ENCODE measurements around the gene ATF7IP. TPM values are rescaled to one million over a fixed set of nuclear protein-coding genes. Genes with fewer than 3 reads are reported as not detected.

Gene ATF7IP
- polyA plus RNA-seq, 3 donors, result 16.6 to 51.7 (median 19.2) TPM

- TF ChIP-seq CTCF (IDR thresholded peaks at IDR 0.05), result no peak
- Mint-ChIP-seq H3K4me1 (peaks cover 16% of the 10 kb centered on the region), H3K4me3 (no peak overlapping the region), H3K27ac (peak overlapping the region in 4 of 7 donors; percentile 22 to 85 (median 30)), H3K27me3 (ENCODE audit: low read depth in 3 of 3) (no peaks in the 10 kb centered on the region), H3K9me3 (no peaks in the 10 kb centered on the region), H3K36me3 (peaks cover 73 to 85% of the 10 kb centered on the region in 2 donors)
- H3K27me3 ChIP-seq (ENCODE audit: control insufficient read depth in 2 of 2, insufficient read depth in 2 of 2, low read length in 2 of 2), result no peaks in the 10 kb centered on the region
- no CpG with 5 or more reads among the region's 4 CpGs for WGBS (ENCODE audit: insufficient coverage)
- H3K27ac ChIP-seq (ENCODE audit: low read depth in 1 of 2, low read length in 2 of 2), result no peak overlapping the region
- H3K36me3 ChIP-seq (replicated peaks in 1 of 2; ENCODE audit: control insufficient read depth in 1 of 2, insufficient read depth in 2 of 2, low read length in 2 of 2), result peaks cover 58 to 93% of the 10 kb centered on the region in 2 donors
- H4K20me1 ChIP-seq (ENCODE audit: insufficient read depth, low read length), result peaks cover 59% of the 10 kb centered on the region
- H2AFZ ChIP-seq (ENCODE audit: insufficient read depth, low read depth, low read length, poor library complexity, severe bottlenecking), result no peak overlapping the region
- no peak overlapping the region for H3K9ac ChIP-seq (ENCODE audit: insufficient read depth, low read length, poor library complexity, severe bottlenecking)
- H3K4me2 ChIP-seq (replicated peaks; ENCODE audit: extremely low read depth, low read length, poor library complexity, severe bottlenecking), result no peak overlapping the region
- DNase-seq, result no peak
- H3K4me3 ChIP-seq (replicated peaks in 1 of 3; ENCODE audit: low read depth in 2 of 3, low read length in 3 of 3), result no peak overlapping the region
- intact Hi-C loops (cut with micrococcal nuclease), result no loop called here
- H3K79me2 ChIP-seq (ENCODE audit: insufficient read depth, low read length), result peaks cover 30% of the 10 kb centered on the region
- no peaks in the 10 kb centered on the region for H3K4me1 ChIP-seq (ENCODE audit: control insufficient read depth in 1 of 2, insufficient read depth in 2 of 2, low read length in 2 of 2)
- no peaks in the 10 kb centered on the region for H3K9me3 ChIP-seq (replicated peaks in 1 of 2; ENCODE audit: control insufficient read depth in 1 of 2, insufficient read depth in 1 of 2, low read length in 2 of 2)
These were observed 86.9 kb downstream of the ATF7IP start for GRCh38 chr12:14452336-14452735.

DNA sequence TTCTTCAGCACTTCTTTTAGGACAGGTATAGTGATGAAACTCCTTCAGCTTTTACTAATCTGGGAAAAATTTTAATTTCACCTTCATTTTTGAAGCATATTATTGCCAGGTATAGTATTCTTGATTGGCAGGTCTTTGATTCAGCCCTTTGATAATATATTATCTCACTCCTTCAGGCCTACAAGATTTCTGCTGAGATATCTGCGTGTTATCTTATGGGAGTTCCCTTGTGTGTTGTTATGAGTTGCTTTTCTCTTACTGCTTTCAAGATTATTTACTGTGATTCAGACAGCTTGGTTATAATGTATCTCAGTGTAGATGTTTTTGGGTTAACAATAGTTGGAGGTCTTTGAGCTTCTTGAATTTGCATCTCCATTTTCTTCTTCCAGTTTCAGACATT is 87.4 kb downstream of the ATF7IP start:
- Histone ChIP-seq H2AFZ (ENCODE audit: insufficient read depth, low read depth, low read length, poor library complexity, severe bottlenecking) (no peak overlapping the region), H3K4me1 (ENCODE audit: control insufficient read depth in 1 of 2, insufficient read depth in 2 of 2, low read length in 2 of 2) (no peaks in the 10 kb centered on the region), H3K36me3 (replicated peaks in 1 of 2; ENCODE audit: control insufficient read depth in 1 of 2, insufficient read depth in 2 of 2, low read length in 2 of 2) (peaks cover 59 to 93% of the 10 kb centered on the region in 2 donors), H3K27me3 (ENCODE audit: control insufficient read depth in 2 of 2, insufficient read depth in 2 of 2, low read length in 2 of 2) (no peaks in the 10 kb centered on the region), H3K9ac (ENCODE audit: insufficient read depth, low read length, poor library complexity, severe bottlenecking) (no peak overlapping the region), H3K27ac (ENCODE audit: low read depth in 1 of 2, low read length in 2 of 2) (peak overlapping the region in 1 of 2 donors; percentile 6), H4K20me1 (ENCODE audit: insufficient read depth, low read length) (peaks cover 59% of the 10 kb centered on the region), H3K4me3 (replicated peaks in 1 of 3; ENCODE audit: low read depth in 2 of 3, low read length in 3 of 3) (no peak overlapping the region), H3K9me3 (replicated peaks in 1 of 2; ENCODE audit: control insufficient read depth in 1 of 2, insufficient read depth in 1 of 2, low read length in 2 of 2) (no peaks in the 10 kb centered on the region), H3K4me2 (replicated peaks; ENCODE audit: extremely low read depth, low read length, poor library complexity, severe bottlenecking) (no peak overlapping the region), H3K79me2 (ENCODE audit: insufficient read depth, low read length) (peaks cover 30% of the 10 kb centered on the region)
- Mint-ChIP-seq H3K4me1 (peaks cover 16% of the 10 kb centered on the region), H3K9me3 (no peaks in the 10 kb centered on the region), H3K36me3 (peaks cover 70 to 85% of the 10 kb centered on the region in 2 donors), H3K27me3 (ENCODE audit: low read depth in 3 of 3) (no peaks in the 10 kb centered on the region), H3K27ac (peak overlapping the region in 2 of 7 donors; percentile 5 to 12), H3K4me3 (no peak overlapping the region)
- DNase-seq, result no peak
- intact Hi-C loops (cut with micrococcal nuclease), result no loop called here
- WGBS (ENCODE audit: insufficient coverage), result no CpG with 5 or more reads among the region's 1 CpG
- TF ChIP-seq CTCF (IDR thresholded peaks at IDR 0.05), result no peak
